A549 (cell line): ENCODE measurements around the gene RNF213. TPM values are rescaled to one million over a fixed set of nuclear protein-coding genes. Genes with fewer than 3 reads are reported as not detected.
"Not testable (repeated sequence)": the region's sequence is repeated elsewhere in the genome, so short reads cannot be mapped to it uniquely, and the experiment has no call there.

ENCODE experiments used
- ATAC-seq, 2 experiments: fragments of 200-7000 bp in 1 of 2; fragments of >200 bp in 1 of 2; cut with Nextera tagmentation in 1 of 2; cut with Tn5 transposase in 1 of 2; 3 replicates each; pipeline versions ENCODE4 v1.8.0 to v1.9.1; 2018 to 2020; ENCODE audit warnings: mild to moderate bottlenecking in 1 of 2, moderate library complexity in 1 of 2
- CTCF ChIA-PET: fragments of 300-600 bp; sonication (Branson Sonifier 250); formaldehyde crosslinking; extraction: SDS; loops from one replicate; lab custom pipeline; 2021; ENCODE audit warnings: antibody characterized with exemption, inconsistent platforms; lab: Yijun Ruan, JAX
- POLR2A ChIA-PET: fragments of 350-600 bp; formaldehyde crosslinking; extraction: SDS; loops from one replicate; lab custom pipeline; 2021; ENCODE audit warnings: antibody characterized with exemption, inconsistent platforms; lab: Yijun Ruan, JAX
- DNase-seq, 2 experiments: peaks; one replicate each; pipeline versions ENCODE4 v3.0.0 to v3.0.0-alpha.2; 2011 to 2016; ENCODE audit warnings: low read depth in 1 of 2, low spot score in 1 of 2
- FAIRE-seq: peaks from 2 replicates; lab custom pipeline; 2011; peaks lifted over from hg19 to GRCh38; lab: Jason Lieb, UNC
- H3K27ac ChIP-seq, 2 experiments: fragments of >200 bp; sonication (Bioruptor Twin); formaldehyde crosslinking; 3 replicates each; pipeline ENCODE4 v1.5.1; 2016 to 2017
- H3K4me1 ChIP-seq: fragments of >200 bp; sonication (Bioruptor Twin); formaldehyde crosslinking; 3 replicates; pipeline ENCODE4 v1.6.1; 2016
- H3K4me2 ChIP-seq: fragments of >200 bp; sonication (Bioruptor Twin); formaldehyde crosslinking; 3 replicates; pipeline ENCODE4 v1.6.1; 2016
- H3K4me3 ChIP-seq: fragments of >200 bp; sonication (Bioruptor Twin); formaldehyde crosslinking; 3 replicates; pipeline ENCODE4 v1.5.1; 2016
- H3K9me3 ChIP-seq: fragments of >200 bp; sonication (Bioruptor Twin); formaldehyde crosslinking; 3 replicates; pipeline ENCODE4 v1.6.1; 2016
- BCL3 ChIP-seq: fragments of >200 bp; sonication (Bioruptor Twin); formaldehyde crosslinking; IDR thresholded peaks from 3 replicates; pipeline ENCODE4 v1.6.1; 2016
- CHD4 ChIP-seq: fragments of 200-600 bp; sonication (generic); IDR thresholded peaks from 2 replicates; pipeline ENCODE4 v1.6.1; 2016; ENCODE audit warnings: antibody characterized with exemption, mild to moderate bottlenecking, borderline replicate concordance
- E2F6 ChIP-seq: IDR thresholded peaks from 2 replicates; pipeline ENCODE4 v1.6.1; 2012; ENCODE audit warnings: low read depth, borderline replicate concordance
- FOSB ChIP-seq: fragments of 250-450 bp; sonication (Bioruptor Pico); IDR thresholded peaks from 2 replicates; pipeline ENCODE4 v1.5.0; 2020; ENCODE audit warnings: mild to moderate bottlenecking, moderate library complexity
- HES2 ChIP-seq: fragments of >200 bp; sonication (Bioruptor Twin); formaldehyde crosslinking; IDR thresholded peaks from 2 replicates; pipeline ENCODE4 v1.6.1; 2016
- HOXA7 ChIP-seq: fragments of 250-450 bp; sonication (Bioruptor Pico); IDR thresholded peaks from 2 replicates; pipeline ENCODE4 v1.5.0; 2020; ENCODE audit warnings: mild to moderate bottlenecking, moderate library complexity
- JUN ChIP-seq, 2 experiments: fragments of >200 bp; sonication (Bioruptor Twin); formaldehyde crosslinking; IDR thresholded peaks; 2 replicates in 1 of 2; 3 replicates in 1 of 2; pipeline ENCODE4 v1.6.1; 2016 to 2017
- KDM1A ChIP-seq: fragments of 200-600 bp; sonication (generic); IDR thresholded peaks from 2 replicates; pipeline ENCODE4 v1.6.1; 2016; ENCODE audit warnings: low read depth, mild to moderate bottlenecking
- KDM5A ChIP-seq: fragments of 200-600 bp; sonication (generic); IDR thresholded peaks from 2 replicates; pipeline ENCODE4 v1.6.1; 2016; ENCODE audit warnings: antibody characterized with exemption, mild to moderate bottlenecking
- PBX3 ChIP-seq: IDR thresholded peaks from 2 replicates; pipeline ENCODE4 v1.6.1; 2012
- ZC3H11A ChIP-seq: fragments of 450-650 bp; IDR thresholded peaks from 2 replicates; pipeline ENCODE4 v1.6.1; 2014; ENCODE audit warnings: antibody characterized with exemption, mild to moderate bottlenecking
- WGBS: methylation state at CpG from one replicate; pipeline ENCODE4 v1.1.6; 2017; ENCODE audit errors: missing lambda C conversion rate; 5-methylcytosine and 5-hydroxymethylcytosine counted together
- polyA plus RNA-seq, 4 experiments: library from polyadenylated mRNA; depleted of rRNA in 3 of 4; stranded (reverse); fragments of >200 nt; fragmentation: RNase III in 1 of 4; extraction: RNeasy Plus Mini Kit Qiagen cat#74134 plus additional on column Dnase treatment in 1 of 4; gene quantifications; 2 replicates in 3 of 4; 3 replicates in 1 of 4; pipeline ENCODE4 v1.2.3, GENCODE V29; 2011 to 2017

Gene RNF213
- polyA plus RNA-seq, 2 of the 4 experiments (the other 2 are of a cell fraction): 59.1 to 127 TPM

GRCh38 chr17:80299350-80300100, 38.9 kb downstream of the RNF213 start:
- DNase-seq, H3K4me1 ChIP-seq, ATAC-seq, H3K4me2 ChIP-seq, POLR2A ChIA-PET, H3K27ac ChIP-seq, H3K4me3 ChIP-seq, CTCF ChIA-PET: not testable (repeated sequence)
- H3K9me3 ChIP-seq: peaks cover 21% of the 10 kb centered on the region
- TF ChIP-seq ZC3H11A: peak; percentile 94
- peak; percentile 74 for FAIRE-seq
- 94% methylated on average over 4 of the region's 4 CpGs for WGBS

GRCh38 chr17:80300756-80301155, 40.1 kb downstream of the RNF213 start:
- H3K4me3 ChIP-seq, H3K4me1 ChIP-seq, DNase-seq, H3K27ac ChIP-seq, ATAC-seq, FAIRE-seq, H3K4me2 ChIP-seq, POLR2A ChIA-PET: not testable (repeated sequence)
- CTCF ChIA-PET: interaction anchor here (0.7 to 1.7 kb wide), 3 partner anchors 9 to 105 kb away, joined by 3 to 4 read pairs (median 3); no protein-coding TSS in a partner anchor
- WGBS: 100% methylated on average over 2 of the region's 2 CpGs
- peaks cover 25% of the 10 kb centered on the region for H3K9me3 ChIP-seq

- H3K4me1 ChIP-seq: no peaks in the 10 kb centered on the region
- H3K9me3 ChIP-seq: peaks cover 25% of the 10 kb centered on the region
- no peak overlapping the region for H3K27ac ChIP-seq
- ChIA-PET POLR2A (no interaction called here), CTCF (interaction anchor here (0.5 to 1.0 kb wide), 4 partner anchors 15 to 286 kb away, joined by 3 read pairs; no protein-coding TSS in a partner anchor)
- FAIRE-seq: no peak
- DNase-seq: peak in 1 of 2 experiments; percentile 44
- TF ChIP-seq E2F6 (no peak), HES2 (no peak), JUN (IDR thresholded peaks at IDR 0.05) (no peak), CHD4 (no peak), BCL3 (no peak)
- no peak for ATAC-seq
- WGBS: 93% methylated on average over 3 of the region's 3 CpGs
- no peak overlapping the region for H3K4me2 ChIP-seq
- no peak overlapping the region for H3K4me3 ChIP-seq
Measured at GRCh38 chr17:80303824-80304223, 43.2 kb downstream of the RNF213 start.

- H3K27ac ChIP-seq: no peak overlapping the region
- FAIRE-seq: no peak
- CTCF ChIA-PET: interaction anchor here (0.6 to 2.8 kb wide), 8 partner anchors 10 to 515 kb away, joined by 3 to 12 read pairs (median 5); partner anchors contain the start of gene GAA
Measured at GRCh38 chr17:80307994-80308691, 47.5 kb downstream of the RNF213 start.

More at GRCh38 chr17:80307994-80308691, 47.5 kb downstream of the RNF213 start:
- TF ChIP-seq PBX3 (no peak), KDM5A (no peak), FOSB (CRISPR knock-in tag) (no peak), HOXA7 (no peak), KDM1A (no peak)
- TF ChIP-seq, all 56 proteins: peak for 0
- POLR2A ChIA-PET: no interaction called here
- peaks cover 18% of the 10 kb centered on the region for H3K9me3 ChIP-seq
- DNase-seq: no peak
- no peak overlapping the region for H3K4me2 ChIP-seq
- H3K4me3 ChIP-seq: no peak overlapping the region
- peak in 1 of 2 experiments; percentile 51; a peak in 2 of 6 replicates for ATAC-seq
- WGBS: 84% methylated on average over 12 of the region's 12 CpGs
- H3K4me1 ChIP-seq: no peaks in the 10 kb centered on the region
